DMS53 (cell line): ENCODE results near the gene NCSTN.

Experiments
- DNase-seq: peaks from one replicate; lab custom pipeline; 2025; lab: John Stamatoyannopoulos, UW

The NCSTN gene

DNA sequence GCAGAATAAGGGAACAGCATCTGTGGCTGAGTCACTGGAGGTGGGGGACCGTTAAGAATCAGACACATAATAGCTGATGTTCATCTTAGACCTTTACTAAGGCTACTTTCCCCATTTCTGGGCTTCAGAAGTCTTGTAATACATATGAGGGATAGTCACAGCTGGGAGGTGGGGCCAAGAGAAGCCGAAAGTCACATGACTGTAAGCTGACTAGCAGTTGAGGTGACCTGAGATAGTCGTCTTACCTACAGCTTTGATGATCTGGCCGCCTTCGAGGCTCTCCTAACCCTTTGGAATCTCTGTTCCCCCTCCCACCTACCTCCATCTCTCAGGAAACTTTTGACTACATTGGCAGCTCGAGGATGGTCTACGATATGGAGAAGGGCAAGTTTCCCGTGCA is 9.4 kb downstream of the NCSTN start:
- no peak for DNase-seq

DNA sequence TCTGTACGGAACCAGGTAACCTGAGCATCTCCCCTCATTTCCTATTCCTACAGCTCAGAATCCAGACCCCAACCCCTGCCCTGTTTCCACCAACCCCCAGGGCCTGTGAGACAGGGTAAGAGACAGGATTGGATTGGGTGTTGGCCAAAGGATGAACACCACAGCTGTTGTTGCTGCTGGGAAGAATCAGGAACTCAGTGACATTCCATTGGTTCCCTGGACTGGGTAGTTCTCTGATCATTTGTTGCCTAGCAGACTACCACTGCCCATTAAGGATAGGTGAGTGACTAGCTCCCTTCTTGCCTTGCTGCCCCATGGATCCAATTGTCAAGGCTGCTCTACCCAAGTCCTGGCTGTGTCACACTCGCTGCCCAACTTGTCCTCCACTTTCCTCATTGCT is 10.0 kb downstream of the NCSTN start:
- DNase-seq = no peak

DNA sequence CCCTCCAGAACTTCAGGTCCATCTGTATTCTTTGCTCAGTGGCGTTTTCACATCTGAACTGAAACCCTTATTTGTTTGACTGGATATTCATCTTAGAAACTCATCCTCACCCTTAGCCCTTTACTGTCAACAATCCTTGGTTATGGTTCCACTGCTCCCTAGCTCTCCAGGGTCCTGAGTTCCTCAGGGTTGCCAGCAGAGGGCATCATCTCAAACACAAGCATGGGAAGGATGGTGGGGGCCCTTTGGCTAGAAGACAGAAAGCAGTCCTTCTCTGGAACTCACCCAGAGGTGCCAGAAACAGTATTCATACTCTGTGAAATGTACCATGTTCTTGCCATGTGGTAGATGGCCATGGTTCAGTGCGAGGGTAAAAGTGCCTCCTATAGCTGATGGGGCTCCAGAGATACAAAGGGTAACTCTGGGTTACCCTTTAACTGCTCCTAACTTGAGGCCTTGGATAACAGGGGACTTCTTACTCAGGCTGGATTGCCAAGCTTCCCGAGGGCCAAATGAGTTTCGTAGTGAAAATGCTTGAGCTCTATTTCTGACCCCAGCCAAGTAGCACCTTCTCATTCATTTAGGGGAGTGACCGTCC is 11.3 kb downstream of the NCSTN start:
- DNase-seq = peak; percentile 53

DNA sequence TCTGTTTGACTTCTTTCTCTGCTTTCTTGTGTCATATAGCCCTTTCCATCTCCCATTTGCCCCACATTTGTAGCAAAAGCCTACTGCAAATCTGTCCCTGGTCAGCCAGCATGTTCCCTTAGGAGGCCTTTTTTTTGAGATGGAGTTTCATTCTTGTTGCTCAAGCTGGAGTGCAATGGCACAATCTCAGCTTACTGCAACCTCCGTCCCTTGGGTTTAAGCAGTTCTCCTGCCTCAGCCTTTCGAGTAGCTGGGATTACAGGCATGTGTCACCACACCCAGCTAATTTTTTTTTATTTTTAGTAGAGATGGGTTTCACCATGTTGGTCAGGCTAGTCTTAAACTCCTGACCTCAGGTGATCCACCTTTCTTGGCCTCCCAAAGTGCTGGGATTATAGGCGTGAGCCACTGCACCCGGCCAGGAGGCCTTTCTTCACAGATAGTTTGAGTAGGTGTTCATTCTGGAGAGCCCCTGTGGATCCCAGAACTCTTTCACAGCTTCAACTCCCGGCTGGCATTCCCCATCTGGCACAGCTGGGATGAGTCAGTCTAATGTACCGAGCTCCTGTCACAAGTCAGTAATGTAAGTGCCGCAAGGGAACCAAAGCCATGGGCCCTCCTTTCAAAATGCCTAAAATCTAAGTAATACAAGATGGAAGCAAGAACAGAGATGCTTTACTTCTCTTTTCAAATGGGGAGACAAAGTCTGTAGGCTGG is 14.3 kb downstream of the NCSTN start:
- no peak for DNase-seq

DNA sequence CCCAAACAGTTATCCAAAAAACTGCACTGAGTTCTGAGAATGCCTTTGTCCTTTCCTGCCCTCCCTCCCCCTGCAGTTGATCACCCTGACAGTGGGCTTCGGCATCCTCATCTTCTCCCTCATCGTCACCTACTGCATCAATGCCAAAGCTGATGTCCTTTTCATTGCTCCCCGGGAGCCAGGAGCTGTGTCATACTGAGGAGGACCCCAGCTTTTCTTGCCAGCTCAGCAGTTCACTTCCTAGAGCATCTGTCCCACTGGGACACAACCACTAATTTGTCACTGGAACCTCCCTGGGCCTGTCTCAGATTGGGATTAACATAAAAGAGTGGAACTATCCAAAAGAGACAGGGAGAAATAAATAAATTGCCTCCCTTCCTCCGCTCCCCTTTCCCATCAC is 14.9 kb downstream of the NCSTN start:
- no peak for DNase-seq

DNA sequence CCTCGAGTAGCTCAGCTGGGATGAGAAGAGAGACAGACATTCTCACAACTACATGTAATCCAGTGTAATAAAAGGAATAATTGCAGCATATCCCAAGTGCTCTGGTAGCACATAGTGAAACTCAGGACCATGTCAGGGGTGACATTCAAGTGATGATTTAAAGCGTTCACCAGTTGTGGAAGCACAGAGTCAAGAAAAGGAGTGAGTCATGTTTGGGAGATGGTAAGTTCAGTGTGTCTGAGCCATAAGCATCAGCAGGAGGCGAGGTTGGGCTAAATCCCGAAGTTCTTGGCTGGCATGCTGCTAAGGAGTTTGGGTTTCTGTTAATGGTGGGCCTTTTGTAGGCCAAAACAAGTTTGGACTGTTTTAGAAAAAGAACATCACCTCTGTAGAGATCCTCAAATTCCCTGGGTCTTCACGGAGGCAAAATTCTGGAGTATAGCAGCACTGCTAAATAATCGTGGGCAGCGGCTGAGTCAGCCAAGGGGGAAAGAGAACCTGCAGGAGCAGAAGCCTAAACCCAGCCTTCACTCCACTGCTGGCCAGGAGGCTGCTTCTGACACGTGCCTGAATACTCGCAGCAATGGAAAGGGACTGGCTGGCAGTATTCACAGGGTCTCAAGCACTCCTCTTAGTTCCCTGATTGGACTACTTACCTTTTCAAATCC is 16.5 kb downstream of the NCSTN start:
- no peak for DNase-seq

DNA sequence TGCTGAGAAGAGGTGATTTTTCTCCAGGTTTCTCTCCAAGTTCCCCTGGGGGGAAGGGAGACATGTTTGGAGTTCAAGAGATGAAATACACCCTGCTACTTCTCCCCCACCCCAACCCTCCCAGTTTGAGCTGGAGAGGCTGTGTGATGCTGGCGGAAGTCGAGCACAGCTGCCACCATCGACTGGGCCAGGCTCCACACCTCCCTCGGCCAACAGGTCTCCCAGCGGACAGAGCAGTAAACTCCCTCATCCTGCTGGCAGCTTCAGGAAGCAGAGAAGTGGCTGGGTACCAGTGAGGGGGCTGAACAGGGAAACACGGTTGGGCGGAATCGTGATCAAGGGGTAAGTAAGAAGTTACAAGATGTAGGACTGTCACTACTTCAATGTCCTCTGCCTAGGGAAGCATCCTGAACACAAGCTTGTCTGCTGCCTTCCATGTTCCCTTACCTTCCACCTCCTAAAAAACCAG is 17.1 kb downstream of the NCSTN start:
- DNase-seq = no peak

DNA sequence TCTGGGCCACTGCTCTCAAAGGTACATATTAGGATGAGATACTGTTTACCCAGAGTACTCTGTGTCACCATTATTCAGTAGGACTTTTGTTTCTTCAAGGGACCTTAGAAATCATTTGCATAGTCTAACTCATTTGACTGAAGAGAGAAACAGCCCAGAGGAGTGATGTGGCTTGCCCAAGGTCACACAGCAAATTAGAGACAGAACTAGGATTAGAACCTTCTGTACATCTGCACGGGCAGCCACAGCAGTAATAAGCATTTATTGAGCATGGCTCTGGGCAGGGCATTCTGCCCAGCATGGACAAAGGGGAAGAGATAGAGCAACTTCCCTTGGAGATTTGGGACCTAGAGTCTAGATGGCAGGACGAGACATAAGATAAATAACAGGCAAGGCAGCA is 18.0 kb downstream of the NCSTN start:
- no peak for DNase-seq

DNA sequence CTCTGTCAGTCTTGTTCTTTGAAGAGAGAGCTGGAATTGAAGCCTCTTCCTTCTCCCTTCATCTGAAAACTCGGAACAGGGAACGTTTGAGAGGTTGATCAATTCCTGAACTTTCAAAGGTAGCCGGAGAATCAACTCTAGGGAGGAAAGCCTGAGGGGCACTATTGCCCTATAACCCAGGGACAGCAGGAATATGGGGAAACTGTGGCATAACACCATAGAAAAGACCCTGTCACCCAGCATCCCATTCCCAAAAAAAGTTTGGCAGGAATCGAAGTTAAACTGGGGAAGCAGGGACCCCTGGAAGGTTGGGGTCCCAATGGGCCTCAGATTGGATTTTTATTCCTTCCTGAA is 18.6 kb downstream of the NCSTN start:
- no peak for DNase-seq

DNA sequence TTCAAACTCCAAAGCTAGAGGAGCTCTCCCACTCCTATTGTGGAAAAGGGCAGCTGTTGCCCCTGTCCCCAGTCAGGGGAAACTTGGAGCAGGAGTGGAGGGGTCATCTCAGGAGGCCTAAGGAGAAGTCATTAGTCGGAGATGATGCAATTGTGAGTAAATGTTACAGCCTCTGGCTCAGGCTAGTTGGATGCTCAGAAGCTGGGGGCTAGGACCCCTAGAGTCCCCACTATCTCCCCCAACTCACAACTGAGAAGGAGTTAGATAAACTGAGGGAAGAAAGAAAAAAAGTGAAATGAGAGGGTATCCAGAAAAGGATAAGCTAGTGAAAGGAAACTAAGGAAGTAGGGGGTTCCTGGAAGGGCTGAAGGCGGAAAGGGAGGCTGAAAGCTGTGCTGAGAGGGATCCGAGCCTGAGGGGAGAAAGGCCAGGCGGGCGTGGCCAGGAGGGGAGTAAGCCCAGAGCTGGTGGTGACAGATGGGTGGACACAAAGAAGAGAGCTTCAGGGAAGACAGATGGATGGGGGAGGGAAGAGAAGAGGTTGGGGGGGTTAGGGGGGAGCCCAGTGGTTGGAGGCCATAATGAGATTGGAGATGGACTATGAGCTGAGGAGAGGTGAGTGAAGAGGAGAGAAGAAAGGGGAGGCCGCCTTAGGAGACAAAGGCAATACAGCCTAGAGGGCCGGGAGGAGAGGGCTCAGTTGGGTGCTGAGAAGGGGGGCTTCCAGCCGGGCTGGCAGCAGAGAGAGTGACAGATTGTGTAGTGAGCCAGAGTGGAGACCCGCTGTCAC is 19.2 kb downstream of the NCSTN start:
- DNase-seq = no peak

DNA sequence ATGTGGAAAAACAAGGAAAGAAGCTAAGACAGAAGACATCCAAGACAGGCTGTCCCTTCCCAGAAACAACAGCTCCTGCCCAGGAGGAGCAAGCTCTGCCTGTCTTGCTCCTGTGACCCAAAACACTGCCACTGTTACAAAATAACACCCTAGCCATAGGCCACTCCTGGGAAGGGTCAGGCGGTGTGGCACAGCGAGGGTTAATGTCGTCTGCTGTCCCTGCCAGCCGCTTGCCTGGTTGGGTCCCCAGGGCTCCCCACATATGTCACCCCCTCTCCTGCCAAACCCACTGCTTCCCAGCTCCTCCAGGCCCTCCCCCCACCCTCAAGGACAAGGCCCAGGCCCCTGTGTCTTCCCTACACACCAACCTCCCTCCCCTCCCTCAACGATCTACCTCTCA is 19.8 kb downstream of the NCSTN start:
- no peak for DNase-seq

DNA sequence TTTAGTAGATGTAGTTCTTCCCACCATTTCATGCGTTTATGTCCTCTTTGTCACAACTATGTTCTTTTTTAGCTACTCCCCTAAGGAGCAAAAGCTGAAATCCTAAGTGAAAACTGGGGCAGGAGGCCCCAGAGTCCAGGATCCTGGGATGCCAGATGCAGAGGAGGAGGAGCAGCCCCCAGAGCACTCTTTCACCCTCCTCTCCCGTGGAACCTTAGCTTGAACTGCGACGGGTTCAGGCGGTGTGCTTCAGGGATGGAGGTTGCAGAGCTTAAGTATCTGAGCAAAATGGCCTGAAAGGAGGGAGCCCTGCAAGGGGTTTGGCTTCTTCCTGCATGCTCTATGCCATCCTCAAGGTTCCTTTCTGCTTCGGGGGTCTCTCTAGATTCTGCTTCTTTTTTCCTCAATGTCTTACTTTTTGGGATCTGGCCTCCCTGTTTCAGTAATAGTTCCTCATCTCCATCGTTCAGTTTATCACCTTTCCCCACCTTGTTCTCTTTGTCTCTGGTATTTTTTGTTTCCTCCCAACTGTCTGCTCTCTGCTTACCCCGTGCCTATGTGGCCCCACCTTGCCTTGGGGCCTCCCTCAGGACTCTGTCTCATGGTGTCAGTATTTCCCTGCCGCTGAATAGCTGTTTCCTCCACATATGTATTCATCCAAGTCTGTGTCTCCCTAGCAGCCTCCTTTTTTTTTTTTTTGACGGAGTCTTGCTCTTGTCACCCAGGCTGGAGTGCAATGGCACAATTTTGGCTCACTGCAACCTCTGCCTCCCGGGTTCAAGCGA is 21.0 kb downstream of the NCSTN start:
- no peak for DNase-seq

DNA sequence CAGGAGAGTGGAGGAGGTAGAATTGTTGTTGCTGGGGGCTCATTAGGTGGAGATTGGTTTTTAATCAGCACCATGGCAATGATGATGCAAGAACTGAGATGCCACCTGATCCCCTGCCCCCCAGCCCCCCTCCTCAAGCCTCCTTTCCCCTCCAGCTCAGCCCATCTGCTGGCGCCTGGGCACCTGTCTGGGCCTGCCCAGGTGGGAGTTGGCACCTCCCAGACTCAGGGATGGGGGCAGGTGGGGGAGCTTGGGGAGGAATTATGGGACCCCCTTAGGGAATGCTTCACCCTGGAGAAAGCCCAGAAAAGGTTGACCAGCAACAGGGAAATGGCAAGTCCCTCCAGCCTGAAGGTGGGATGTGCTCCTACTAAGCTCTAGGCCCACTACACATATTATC is 22.1 kb downstream of the NCSTN start:
- no peak for DNase-seq

DNA sequence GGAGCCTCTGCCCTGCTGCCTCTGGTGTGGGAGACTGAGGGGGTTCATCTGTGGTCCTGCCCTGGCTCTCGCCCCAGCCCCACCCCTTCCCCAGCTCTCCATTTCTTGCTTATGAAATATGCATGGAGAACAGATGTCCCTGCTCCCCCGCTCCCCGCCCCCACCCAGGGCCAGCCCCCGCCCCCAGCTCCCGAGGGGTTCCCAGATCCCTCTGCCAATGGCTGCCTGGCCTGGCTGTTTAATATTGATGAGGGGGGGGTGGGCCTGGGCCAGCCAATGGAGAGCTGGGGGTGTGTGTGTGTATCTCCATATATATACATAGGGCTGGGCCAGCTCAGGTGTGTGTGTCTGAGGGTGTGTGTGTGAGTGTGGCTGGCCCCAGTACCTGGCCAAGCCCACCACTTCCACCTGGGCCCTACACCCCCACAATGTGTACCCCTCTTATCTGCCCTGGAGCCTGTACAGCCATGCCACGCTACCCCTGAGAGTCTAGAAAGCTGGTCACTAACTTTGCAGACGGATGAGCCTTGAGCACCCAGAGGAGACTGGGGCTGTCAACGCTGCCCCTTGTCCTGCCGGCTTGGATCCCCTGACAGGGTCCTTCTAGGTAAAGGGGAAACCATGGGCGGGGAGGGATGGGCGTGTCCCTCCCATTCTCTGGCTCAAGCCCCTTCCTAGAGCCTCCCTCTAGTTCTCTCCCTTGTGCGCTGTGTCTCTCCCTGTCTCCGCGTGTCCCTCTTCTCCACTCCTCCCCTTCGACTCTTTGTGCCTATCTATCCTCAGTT is 23.7 kb downstream of the NCSTN start, which contains the start of gene NHLH1:
NHLH1 (plus strand) TSS at position 341 of the 785 bp plus-strand sequence. CDS start 3,661 bp downstream, outside the sequence.
- DNase-seq = no peak

DNA sequence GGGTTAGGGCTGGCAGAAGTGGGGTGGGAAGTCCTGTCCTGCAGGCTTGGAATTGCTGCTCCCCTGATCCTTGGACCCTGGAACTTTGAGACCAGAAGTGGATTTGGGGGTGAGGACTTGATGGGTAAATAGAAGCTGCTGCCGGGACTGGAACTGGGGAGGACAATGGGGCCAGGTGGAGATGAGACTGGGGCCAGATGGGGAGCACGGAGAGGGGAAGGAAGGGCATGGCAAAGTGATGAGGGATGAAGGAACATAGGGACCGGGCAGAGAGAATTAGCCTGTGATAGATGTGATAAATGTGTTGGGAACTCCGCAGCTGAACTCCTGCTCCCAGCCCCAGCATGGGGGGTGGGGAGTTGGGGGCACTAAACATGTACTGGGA is 24.3 kb downstream of the NCSTN start:
- no peak for DNase-seq

DNA sequence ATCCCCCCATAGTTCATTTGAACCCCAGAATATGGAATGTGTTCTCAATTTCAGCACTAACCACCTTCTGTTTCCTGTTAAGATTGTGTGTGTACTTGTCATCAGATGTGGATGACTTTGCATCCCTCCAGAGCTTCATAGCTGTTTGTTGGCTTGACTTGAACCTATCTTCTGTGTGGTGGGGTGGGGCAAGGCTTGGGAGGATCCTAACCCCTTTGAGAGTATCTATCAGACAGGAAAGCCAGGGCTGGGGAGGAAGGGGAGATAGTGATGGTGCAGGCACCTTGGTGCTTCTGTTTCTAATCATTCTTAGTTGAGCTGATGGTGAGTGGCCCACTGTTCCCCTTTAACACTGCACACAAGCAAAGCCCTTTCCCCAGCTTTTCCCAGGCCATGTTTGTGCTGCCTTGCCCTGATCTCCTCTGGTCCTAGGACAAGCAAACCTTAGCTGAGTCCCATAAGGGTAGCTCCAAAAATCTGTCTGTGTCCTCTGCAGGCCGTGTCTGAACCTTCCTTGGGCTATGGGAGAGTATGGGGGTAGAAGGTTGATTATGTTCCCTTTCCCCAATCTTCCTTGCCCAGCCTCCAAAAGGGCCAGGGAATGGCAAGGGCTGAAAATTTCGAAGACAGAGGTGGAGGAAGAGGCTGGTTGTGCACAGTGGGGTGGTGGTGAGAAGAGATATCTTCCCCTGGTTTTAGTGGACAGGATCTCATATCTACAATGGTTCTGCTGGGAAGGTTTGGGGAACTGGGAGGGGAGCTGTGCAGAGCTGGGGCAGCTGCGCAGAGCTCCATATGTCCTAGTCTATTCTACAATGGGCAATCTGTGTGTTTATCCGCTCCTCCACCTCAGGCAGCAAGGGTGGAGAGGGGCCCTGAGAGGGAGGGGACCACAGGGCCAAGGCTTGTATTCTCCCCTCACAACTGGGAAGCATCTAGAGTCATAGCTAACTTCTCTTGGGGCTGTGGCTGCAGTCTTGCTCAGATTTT is 25.0 kb downstream of the NCSTN start:
- no peak for DNase-seq

DNA sequence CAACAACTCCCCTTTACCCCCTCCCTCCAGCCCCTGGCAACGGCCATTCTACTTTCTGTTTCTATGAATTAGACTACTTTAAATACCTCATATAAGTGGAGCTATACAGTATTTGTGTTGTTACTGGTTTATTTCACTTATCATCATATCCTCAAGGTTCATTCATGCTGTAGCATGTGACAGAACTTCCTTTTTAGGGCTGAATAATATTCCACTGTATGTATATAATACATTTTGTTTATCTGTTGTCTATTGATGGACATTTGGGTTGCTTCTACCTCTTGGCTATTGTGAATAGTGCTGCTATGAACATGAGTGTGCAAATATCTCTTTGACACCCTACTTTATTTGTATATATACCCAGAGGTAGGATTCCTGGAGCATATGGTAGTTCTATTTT is 25.9 kb downstream of the NCSTN start:
- no peak for DNase-seq

DNA sequence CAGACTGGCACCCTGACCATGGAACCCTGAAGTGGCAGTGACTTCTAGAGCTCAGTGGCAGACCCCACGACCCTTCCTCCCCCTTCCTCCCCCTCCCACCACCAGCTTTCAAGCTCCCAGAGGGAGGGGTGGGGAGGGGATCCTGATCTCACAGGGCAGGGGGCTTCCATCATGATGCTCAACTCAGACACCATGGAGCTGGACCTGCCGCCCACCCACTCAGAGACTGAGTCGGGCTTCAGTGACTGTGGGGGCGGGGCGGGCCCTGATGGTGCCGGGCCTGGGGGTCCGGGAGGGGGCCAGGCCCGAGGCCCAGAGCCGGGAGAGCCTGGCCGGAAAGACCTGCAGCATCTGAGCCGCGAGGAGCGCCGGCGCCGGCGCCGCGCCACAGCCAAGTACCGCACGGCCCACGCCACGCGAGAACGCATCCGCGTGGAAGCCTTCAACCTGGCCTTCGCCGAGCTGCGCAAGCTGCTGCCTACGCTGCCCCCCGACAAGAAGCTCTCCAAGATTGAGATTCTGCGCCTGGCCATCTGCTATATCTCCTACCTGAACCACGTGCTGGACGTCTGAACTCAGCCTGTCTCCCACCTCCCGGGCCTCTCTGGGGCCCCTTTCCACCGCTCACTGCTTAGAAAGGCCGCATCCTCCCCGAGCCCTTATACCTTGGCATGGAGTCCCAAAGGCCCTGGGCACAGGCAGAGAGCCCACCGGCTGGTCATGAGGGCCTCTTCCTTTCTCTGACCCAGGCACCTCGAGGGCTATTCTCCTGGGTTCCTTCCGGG is 27.6 kb downstream of the NCSTN start:
- DNase-seq = no peak

DNA sequence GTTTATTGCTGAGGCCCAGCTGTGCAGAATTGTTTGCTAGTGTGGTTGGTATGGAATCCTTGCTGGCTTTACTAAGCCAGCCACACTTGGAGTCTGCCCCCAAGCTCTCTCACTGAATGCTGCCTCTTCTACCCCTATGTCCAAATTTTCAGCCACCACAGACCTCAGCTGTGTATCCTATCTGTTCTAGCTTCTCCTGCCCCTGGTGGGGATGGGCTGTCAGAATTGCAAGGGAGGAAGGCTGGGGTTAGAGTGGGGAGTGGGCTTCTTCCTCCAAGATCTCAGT is 28.1 kb downstream of the NCSTN start:
- no peak for DNase-seq
